H9 (cell line): ENCODE data around the gene HIPK1. TPM values are rescaled to one million over a fixed set of nuclear protein-coding genes. Genes with fewer than 3 reads are reported as not detected.

ENCODE experiments used
- DNase-seq: peaks from one replicate; pipeline ENCODE4 v3.0.0-alpha.2; 2017
- H2AFZ ChIP-seq: one replicate; pipeline ENCODE4 v1.6.1; 2013; ENCODE audit warnings: mild to moderate bottlenecking, low read length, control low read depth, moderate library complexity
- H2AK5ac ChIP-seq: 2 replicates; pipeline ENCODE4 v1.6.1; 2013; ENCODE audit warnings: low read length, control low read depth, mixed read lengths; ENCODE audit not compliant: insufficient read length
- H2BK120ac ChIP-seq: one replicate; pipeline ENCODE4 v1.6.1; 2013; ENCODE audit warnings: low read depth, mild to moderate bottlenecking, low read length, control low read depth, inconsistent platforms; ENCODE audit not compliant: poor library complexity, severe bottlenecking
- H2BK12ac ChIP-seq: 2 replicates; pipeline ENCODE4 v1.6.1; 2013; ENCODE audit warnings: low read length, control low read depth, mixed read lengths, low read depth; ENCODE audit not compliant: insufficient read length
- H2BK15ac ChIP-seq: 2 replicates; pipeline ENCODE4 v1.6.1; 2013; ENCODE audit warnings: low read depth, low read length, control low read depth
- H2BK20ac ChIP-seq: one replicate; pipeline ENCODE4 v1.6.1; 2013; ENCODE audit warnings: low read depth, mild to moderate bottlenecking, low read length, control low read depth, inconsistent platforms; ENCODE audit not compliant: poor library complexity, severe bottlenecking
- H2BK5ac ChIP-seq: 2 replicates; pipeline ENCODE4 v1.6.1; 2013; ENCODE audit warnings: low read length, control low read depth, mixed read lengths; ENCODE audit not compliant: insufficient read length
- H3K14ac ChIP-seq: 2 replicates; pipeline ENCODE4 v1.6.1; 2013; ENCODE audit warnings: low read length, control low read depth; ENCODE audit not compliant: insufficient read depth
- H3K18ac ChIP-seq: 2 replicates; pipeline ENCODE4 v1.6.1; 2013; ENCODE audit warnings: low read depth, mild to moderate bottlenecking, mixed read lengths, low read length, control low read depth; ENCODE audit not compliant: insufficient read length
- H3K23ac ChIP-seq: 2 replicates; pipeline ENCODE4 v1.6.1; 2013; ENCODE audit warnings: low read length, control low read depth, mixed read lengths, low read depth; ENCODE audit not compliant: insufficient read length
- H3K23me2 ChIP-seq: 2 replicates; pipeline ENCODE4 v1.6.1; 2013; ENCODE audit warnings: low read depth, mild to moderate bottlenecking, mixed read lengths, low read length, control low read depth; ENCODE audit not compliant: insufficient read length, poor library complexity, severe bottlenecking
- H3K27ac ChIP-seq: 2 replicates; pipeline ENCODE4 v1.5.1; 2013; ENCODE audit warnings: low read length, control low read depth, mixed read lengths, low read depth; ENCODE audit not compliant: insufficient read length
- H3K27me3 ChIP-seq: 2 replicates; pipeline ENCODE4 v1.6.1; 2013; ENCODE audit warnings: low read length, control low read depth, inconsistent platforms; ENCODE audit not compliant: insufficient read depth
- H3K4ac ChIP-seq: 2 replicates; pipeline ENCODE4 v1.6.1; 2013; ENCODE audit warnings: low read depth, mild to moderate bottlenecking, control low read depth, inconsistent platforms, low read length, moderate library complexity
- H3K4me1 ChIP-seq: 2 replicates; pipeline ENCODE4 v1.6.1; 2013; ENCODE audit warnings: low read length, control low read depth, inconsistent platforms; ENCODE audit not compliant: insufficient read depth
- H3K4me2 ChIP-seq: 2 replicates; pipeline ENCODE4 v1.6.1; 2013; ENCODE audit warnings: low read length, control low read depth, mixed read lengths; ENCODE audit not compliant: insufficient read length, insufficient read depth
- H3K56ac ChIP-seq: 2 replicates; pipeline ENCODE4 v1.6.1; 2013; ENCODE audit warnings: low read depth, mild to moderate bottlenecking, mixed read lengths, low read length, control low read depth; ENCODE audit not compliant: insufficient read length
- H3K79me1 ChIP-seq: 2 replicates; pipeline ENCODE4 v1.6.1; 2013; ENCODE audit warnings: low read depth, mild to moderate bottlenecking, moderate library complexity, low read length, control low read depth, inconsistent platforms; ENCODE audit not compliant: insufficient read depth, poor library complexity, severe bottlenecking
- H3K79me2 ChIP-seq: 2 replicates; pipeline ENCODE4 v1.6.1; 2013; ENCODE audit warnings: low read length, control low read depth, inconsistent platforms; ENCODE audit not compliant: insufficient read depth
- H3K9ac ChIP-seq: 2 replicates; pipeline ENCODE4 v1.6.1; 2013; ENCODE audit warnings: low read length, control low read depth, mixed read lengths; ENCODE audit not compliant: insufficient read length; ENCODE audit errors: extremely low read depth
- H3K9me3 ChIP-seq: one replicate; pipeline ENCODE4 v1.6.1; 2013; ENCODE audit warnings: low read depth, low read length, inconsistent platforms; ENCODE audit not compliant: control insufficient read depth
- H3T11ph ChIP-seq: one replicate; pipeline ENCODE4 v1.6.1; 2013; ENCODE audit warnings: mild to moderate bottlenecking, low read length, control low read depth, inconsistent platforms
- H4K20me1 ChIP-seq: one replicate; pipeline ENCODE4 v1.6.1; 2013; ENCODE audit not compliant: control insufficient read depth, insufficient read length, insufficient read depth
- H4K5ac ChIP-seq: 2 replicates; pipeline ENCODE4 v1.6.1; 2013; ENCODE audit warnings: low read depth, mild to moderate bottlenecking, mixed read lengths, low read length, control low read depth; ENCODE audit not compliant: insufficient read length
- H4K8ac ChIP-seq: replicated peaks from 2 replicates; pipeline ENCODE4 v1.6.1; 2013; ENCODE audit warnings: low read length, control low read depth, mixed read lengths, low read depth; ENCODE audit not compliant: insufficient read length
- H4K91ac ChIP-seq: 2 replicates; pipeline ENCODE4 v1.6.1; 2013; ENCODE audit warnings: low read depth, mild to moderate bottlenecking, moderate library complexity, mixed read lengths, low read length, control low read depth; ENCODE audit not compliant: insufficient read length
- H3K27ac Mint-ChIP-seq, 3 experiments: 2 replicates in 2 of 3; 3 replicates in 1 of 3; pipeline ENCODE4 v1.8.0; 2020 to 2021; ENCODE audit warnings: mixed read lengths in 3 of 3, mild to moderate bottlenecking in 1 of 3, moderate library complexity in 1 of 3
- H3K27me3 Mint-ChIP-seq: 2 replicates; pipeline ENCODE4 v1.8.0; 2021; ENCODE audit warnings: low read depth, mild to moderate bottlenecking, moderate library complexity, mixed read lengths
- H3K36me3 Mint-ChIP-seq, 3 experiments: 2 replicates in 2 of 3; 3 replicates in 1 of 3; pipeline ENCODE4 v1.8.0; 2020 to 2021; ENCODE audit warnings: low read depth in 3 of 3, mixed read lengths in 3 of 3; ENCODE audit not compliant: insufficient read depth in 1 of 3
- H3K4me1 Mint-ChIP-seq, 2 experiments: 2 replicates each; pipeline ENCODE4 v1.8.0; 2020; ENCODE audit warnings: mixed read lengths in 2 of 2
- H3K4me3 Mint-ChIP-seq, 2 experiments: 2 replicates in 1 of 2; 3 replicates in 1 of 2; pipeline ENCODE4 v1.8.0; 2020 to 2021; ENCODE audit warnings: mild to moderate bottlenecking in 2 of 2, mixed read lengths in 2 of 2, moderate library complexity in 1 of 2
- H3K9me3 Mint-ChIP-seq, 2 experiments: 2 replicates in 1 of 2; 3 replicates in 1 of 2; pipeline ENCODE4 v1.8.0; 2020; ENCODE audit warnings: mild to moderate bottlenecking in 2 of 2, mixed read lengths in 2 of 2, moderate library complexity in 1 of 2
- WGBS: extraction: QIAGEN DNeasy Blood & Tissue Kit; methylation state at CpG from one replicate; pipeline ENCODE4 v1.1.7; 2013; ENCODE audit warnings: missing lambda C conversion rate, low lambda C conversion rate, mixed read lengths; ENCODE audit not compliant: insufficient read length; ENCODE audit errors: extremely low coverage; 5-methylcytosine and 5-hydroxymethylcytosine counted together
- total RNA-seq: library from RNA; stranded (reverse); gene quantifications from 2 replicates; pipeline ENCODE4 v1.2.1, GENCODE V29; 2021
- TF ChIP-seq, protein P1 (sequence below): fragments of 200-600 bp; sonication (generic); conservative IDR thresholded peaks from 3 replicates; pipeline ENCODE4 v1.8.0; 2021; ENCODE audit warnings: antibody characterized with exemption, mild to moderate bottlenecking

HIPK1 gene
- total RNA-seq, 1 experiment from 2014 or later = 65.7 TPM

DNA sequence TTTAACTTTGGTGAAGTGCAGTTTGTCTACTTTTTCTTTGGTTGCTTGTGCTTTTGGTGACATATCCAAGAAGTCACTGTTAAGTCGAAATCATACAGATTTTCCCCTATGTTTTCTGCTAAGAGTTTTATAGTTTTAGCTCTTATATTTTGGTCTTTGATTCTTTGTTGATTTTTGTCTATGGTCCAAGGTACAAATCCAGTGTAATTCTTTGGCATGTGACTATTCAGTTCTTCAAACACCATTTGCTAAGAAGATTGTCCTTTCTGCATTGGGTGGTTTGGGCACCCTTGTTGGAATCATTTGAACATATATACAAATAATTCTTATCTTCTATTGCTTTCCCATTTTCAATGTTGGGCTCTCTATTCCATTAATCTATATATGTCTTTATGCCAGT lies 16.2 kb downstream of the HIPK1 start:
- Histone ChIP-seq H3K9me3 (no peaks in the 10 kb centered on the region), H4K91ac (no peak overlapping the region), H3K18ac (no peak overlapping the region), H3K4ac (no peak overlapping the region), H3K27ac (no peak overlapping the region), H4K5ac (no peak overlapping the region), H2BK20ac (no peak overlapping the region), H3K23me2 (no peaks in the 10 kb centered on the region), H3K23ac (no peak overlapping the region), H3K27me3 (no peaks in the 10 kb centered on the region), H3K79me2 (no peaks in the 10 kb centered on the region; the same call in 1 of the 2 replicates), H3K56ac (no peak overlapping the region), H2BK5ac (no peak overlapping the region), H4K20me1 (no peaks in the 10 kb centered on the region), H3K9ac (no peak overlapping the region), H3K79me1 (peaks cover 9% of the 10 kb centered on the region), H2AK5ac (no peak overlapping the region), H2BK120ac (no peak overlapping the region), H2BK15ac (no peak overlapping the region), H4K8ac (no peak overlapping the region), H3K4me2 (no peak overlapping the region), H3K4me1 (peaks cover 3% of the 10 kb centered on the region; the same call in 1 of the 2 replicates), H2AFZ (no peak overlapping the region), H3K14ac (no peak overlapping the region), H2BK12ac (no peak overlapping the region), H3T11ph (no peak overlapping the region)
- TF ChIP-seq, protein P1, sequence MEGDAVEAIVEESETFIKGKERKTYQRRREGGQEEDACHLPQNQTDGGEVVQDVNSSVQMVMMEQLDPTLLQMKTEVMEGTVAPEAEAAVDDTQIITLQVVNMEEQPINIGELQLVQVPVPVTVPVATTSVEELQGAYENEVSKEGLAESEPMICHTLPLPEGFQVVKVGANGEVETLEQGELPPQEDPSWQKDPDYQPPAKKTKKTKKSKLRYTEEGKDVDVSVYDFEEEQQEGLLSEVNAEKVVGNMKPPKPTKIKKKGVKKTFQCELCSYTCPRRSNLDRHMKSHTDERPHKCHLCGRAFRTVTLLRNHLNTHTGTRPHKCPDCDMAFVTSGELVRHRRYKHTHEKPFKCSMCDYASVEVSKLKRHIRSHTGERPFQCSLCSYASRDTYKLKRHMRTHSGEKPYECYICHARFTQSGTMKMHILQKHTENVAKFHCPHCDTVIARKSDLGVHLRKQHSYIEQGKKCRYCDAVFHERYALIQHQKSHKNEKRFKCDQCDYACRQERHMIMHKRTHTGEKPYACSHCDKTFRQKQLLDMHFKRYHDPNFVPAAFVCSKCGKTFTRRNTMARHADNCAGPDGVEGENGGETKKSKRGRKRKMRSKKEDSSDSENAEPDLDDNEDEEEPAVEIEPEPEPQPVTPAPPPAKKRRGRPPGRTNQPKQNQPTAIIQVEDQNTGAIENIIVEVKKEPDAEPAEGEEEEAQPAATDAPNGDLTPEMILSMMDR = no peak
- H3K27me3 Mint-ChIP-seq = no peaks in the 10 kb centered on the region
- WGBS = no CpG with 5 or more reads among the region's 1 CpG
- peaks cover 20 to 24% of the 10 kb centered on the region in 2 experiments for H3K4me1 Mint-ChIP-seq
- peaks cover 14 to 32% (median 20%) of the 10 kb centered on the region in 3 experiments; a peak in 6 of 7 replicates for H3K36me3 Mint-ChIP-seq
- DNase-seq = no peak
- no peak overlapping the region for H3K4me3 Mint-ChIP-seq
- H3K27ac Mint-ChIP-seq = no peak overlapping the region
- H3K9me3 Mint-ChIP-seq = no peaks in the 10 kb centered on the region
